Dermis microvascular lymphatic vessel endothelial cell (primary cell): Measurements from ENCODE around the gene C1orf232. TPM values are rescaled to one million over a fixed set of nuclear protein-coding genes. Genes with fewer than 3 reads are reported as not detected.

Experiments used
- DNase-seq, 2 donors: peaks; one replicate each; pipeline versions ENCODE4 v3.0.0 to v3.0.0-alpha.2; 2010; ENCODE audit warnings: low read depth in 2 of 2
- total RNA-seq: library from RNA; depleted of rRNA; stranded (reverse); fragments of >200 nt; gene quantifications from 2 replicates; pipeline ENCODE4 v1.2.1, GENCODE V29; 2014

Gene C1orf232
- not detected in 2 replicates for total RNA-seq

GRCh38 chr1:26168410-26169197 is at the start of gene C1orf232:
TSS of gene C1orf232 (minus strand) at chr1:26168963. CDS start at chr1:26168499, 464 bp downstream.
- no peak for DNase-seq

DNA sequence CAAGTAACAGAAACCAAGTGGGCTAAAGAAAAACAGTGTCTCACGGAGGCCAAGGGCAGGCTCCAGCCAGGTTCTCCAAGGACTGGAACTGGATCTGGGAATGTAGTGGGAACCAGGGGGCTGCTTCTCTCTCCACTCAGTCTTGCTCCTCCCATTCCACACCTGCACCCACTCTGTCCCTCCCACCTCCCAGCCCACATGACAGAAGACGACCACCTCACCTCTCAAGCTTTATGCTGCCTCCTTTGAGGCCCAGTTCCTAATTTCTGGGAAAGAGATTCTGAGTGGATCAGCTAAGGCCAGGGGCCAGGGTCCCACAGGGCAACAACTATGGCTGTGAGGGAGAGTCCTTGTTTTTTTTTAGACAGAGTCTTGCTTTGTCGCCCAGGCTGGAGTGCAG is 46.5 kb upstream of the C1orf232 start:
- no peak for DNase-seq

GRCh38 chr1:26213335-26213905 is 44.7 kb upstream of the C1orf232 start:
- DNase-seq: no peak

DNA sequence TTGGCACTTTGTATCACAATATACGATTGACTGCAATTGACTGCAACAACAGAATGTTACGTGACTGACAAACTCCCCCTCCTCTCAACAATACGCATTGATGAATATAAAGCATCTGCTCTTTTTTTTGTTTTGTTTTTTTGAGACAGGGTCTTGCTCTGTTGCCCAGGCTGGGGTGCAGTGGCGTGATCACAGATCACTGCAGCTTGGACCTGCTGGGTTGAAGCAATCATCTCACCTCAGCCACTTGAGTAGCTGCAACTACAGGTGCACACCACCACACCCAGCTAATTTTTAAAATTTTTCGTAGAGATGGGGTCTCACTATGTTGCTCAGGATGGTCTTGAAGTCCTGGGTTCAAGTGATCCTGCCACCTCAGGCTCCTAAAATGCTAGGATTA is 44.0 kb upstream of the C1orf232 start:
- DNase-seq: no peak

- DNase-seq: no peak
These were observed 41.5 kb upstream of the C1orf232 start for GRCh38 chr1:26210147-26210870.

DNA sequence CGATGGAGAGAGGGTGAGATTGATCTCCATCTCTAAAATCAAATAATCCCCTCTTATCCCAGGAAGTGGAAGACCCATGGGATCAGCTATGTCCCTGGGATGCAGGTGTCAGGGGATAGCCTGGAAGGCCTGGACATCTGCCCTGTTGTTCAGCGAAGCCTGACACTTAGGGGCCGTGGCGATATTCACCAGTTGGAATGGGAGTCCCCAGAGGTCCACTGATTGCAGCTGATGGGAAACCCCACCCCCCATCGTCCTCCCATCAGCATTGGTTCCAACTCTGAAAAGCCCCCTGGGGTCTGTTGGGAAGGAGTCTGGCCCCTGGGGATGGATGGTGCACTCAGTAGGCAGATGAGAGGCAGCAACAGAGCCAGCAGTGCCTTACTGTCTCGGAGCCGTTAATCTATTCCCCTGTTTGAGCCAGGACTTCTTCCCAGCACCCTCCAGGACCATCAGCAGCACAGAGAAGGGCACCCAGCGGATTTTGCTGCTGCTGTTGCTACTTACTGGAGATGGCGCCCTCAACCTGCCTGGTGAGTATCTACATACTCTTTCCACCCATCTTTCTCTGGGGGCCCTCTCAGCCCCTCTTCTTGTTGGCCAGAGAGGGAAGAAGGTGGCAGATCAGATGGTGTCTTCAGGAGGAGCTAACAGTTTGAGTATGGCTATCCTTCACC is 35.0 kb upstream of the C1orf232 start:
- no peak for DNase-seq

DNA sequence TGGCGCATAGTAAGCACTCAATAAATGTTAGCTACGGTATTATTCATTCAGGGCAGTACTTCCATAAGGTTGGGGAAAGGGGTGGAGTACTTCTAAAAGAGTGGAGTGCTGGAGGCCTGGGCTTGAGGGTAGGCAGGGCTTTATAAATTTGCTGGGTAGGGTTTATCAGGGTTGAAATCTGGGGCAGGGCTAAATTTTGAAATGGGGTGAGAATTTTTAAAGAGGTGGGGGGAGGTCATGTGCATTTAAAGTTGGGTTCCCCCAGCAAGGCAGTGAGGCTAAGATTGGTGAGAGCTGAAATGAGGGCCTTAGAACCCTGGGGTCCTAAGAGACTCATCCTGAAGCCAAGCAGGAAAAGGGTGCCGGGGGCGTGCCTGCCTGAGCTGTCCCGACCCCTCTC is 31.6 kb upstream of the C1orf232 start:
- DNase-seq: no peak

- DNase-seq: no peak
These were observed 29.1 kb upstream of the C1orf232 start for GRCh38 chr1:26197813-26198212.

GRCh38 chr1:26197301-26197700 is 28.5 kb upstream of the C1orf232 start:
- no peak for DNase-seq

DNA sequence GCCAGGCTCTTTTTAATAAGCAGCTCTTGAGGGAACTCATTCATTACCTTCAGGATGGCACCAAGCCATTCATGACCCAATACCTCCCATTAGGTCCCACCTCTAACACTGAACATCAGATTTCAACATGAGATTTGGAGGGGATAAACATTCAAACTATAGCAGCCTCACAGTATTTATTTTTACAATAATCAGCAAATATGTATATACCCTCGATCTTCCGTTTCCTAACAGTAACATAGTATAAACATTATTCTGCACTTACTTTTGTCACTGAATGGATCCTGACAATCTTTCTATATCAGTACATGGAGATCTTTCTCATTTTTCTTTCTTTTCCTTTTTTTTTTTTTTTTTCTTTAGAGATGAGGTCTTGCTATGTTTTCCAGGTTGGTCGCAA is 27.0 kb upstream of the C1orf232 start:
- no peak for DNase-seq

- no peak for DNase-seq
These were observed 23.0 kb upstream of the C1orf232 start for GRCh38 chr1:26191739-26192138.

DNA sequence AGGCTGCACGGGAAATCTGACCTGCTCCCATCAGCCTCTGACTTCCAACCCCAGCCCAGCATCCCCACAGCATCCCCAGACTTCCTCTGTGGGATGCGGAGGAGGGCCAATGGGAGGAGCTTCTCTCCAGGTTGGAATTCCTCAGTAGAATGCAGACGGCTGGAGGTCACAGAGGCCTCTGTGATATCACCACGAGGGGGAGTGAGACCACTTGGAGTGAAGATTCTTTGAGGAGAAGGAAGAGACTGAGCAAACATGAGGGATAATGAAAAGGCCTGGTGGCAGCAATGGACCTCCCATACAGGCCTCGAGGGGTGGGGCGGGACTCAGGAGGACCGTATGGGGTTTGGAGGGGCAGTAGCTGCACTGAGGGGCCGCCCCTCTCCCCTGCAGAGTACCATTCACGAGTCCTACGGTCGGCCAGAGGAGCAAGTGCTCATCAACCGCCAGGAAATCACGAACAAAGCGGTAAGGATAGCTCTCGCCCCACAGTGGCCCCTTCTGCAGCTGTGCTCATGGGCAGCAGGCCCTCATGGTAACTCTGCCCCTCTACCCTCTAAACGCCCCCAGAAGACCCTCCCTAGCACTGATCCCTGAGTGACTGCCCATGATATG is 21.7 kb upstream of the C1orf232 start, which contains the start of gene CATSPER4:
TSS of gene CATSPER4 (plus strand) at position 230 of the 615 bp plus-strand sequence. CDS start at position 256, 26 bp downstream.
- DNase-seq: peak in 1 of 2 donors; percentile 17

- no peak for DNase-seq
These were observed 21.1 kb upstream of the C1orf232 start for GRCh38 chr1:26189751-26190275.

DNA sequence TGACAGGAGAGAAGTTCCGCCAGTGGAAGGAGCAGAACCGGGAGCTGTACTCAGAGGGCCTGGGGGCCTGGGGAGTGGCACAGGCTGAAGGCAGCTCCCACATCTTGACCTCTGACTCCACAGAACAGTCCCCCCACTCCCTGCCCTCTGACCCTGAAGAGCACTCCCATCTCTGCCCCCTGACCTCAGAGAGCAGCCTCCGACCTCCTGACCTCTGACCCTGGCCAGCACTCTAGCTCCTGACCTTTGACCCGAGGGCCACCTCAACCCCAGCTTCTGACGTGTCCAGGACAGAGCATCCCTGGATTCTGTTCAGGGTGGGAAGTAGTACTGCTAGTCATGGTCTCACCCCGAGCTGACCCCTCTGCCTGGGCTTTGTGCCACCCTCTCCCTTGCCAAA is 20.6 kb upstream of the C1orf232 start:
- no peak for DNase-seq

DNA sequence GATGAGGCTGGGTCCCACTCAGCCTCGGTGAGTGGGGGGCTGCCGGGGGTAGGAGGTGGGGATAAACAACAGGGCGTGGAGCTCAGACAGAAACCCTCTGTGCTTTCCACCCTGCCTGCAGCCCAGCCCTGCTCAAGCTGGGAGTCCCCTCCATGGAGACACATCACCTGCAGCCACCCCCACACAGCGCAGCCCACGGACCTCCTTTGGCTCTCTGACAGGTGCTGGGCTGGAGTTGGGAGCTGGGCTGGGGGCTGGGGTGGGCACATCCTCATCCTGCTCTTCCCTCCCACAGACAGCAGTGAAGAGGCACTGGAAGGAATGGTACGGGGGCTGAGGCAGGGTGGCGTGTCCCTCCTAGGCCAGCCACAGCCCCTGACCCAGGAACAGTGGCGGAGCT is 19.7 kb upstream of the C1orf232 start:
- DNase-seq: no peak

DNA sequence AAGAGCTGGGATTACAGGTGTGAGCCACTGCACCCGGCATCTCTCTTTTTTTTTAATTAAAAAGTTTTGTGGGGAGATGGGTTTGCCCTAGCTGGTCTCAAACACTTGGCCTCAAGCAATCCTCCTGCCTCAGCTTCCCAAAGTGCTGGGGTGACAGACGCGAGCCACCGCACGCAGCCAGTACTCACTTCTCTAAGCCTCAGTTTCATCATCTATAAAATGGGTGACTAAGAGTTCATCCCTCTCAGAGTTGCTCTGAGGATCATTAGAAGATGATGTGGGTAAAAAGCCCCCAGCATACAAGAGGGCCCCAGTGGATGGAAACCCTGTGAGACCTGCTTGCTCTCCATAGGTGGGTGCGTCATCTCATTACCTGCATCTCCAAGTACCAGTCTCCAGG is 19.1 kb upstream of the C1orf232 start:
- DNase-seq: no peak

DNA sequence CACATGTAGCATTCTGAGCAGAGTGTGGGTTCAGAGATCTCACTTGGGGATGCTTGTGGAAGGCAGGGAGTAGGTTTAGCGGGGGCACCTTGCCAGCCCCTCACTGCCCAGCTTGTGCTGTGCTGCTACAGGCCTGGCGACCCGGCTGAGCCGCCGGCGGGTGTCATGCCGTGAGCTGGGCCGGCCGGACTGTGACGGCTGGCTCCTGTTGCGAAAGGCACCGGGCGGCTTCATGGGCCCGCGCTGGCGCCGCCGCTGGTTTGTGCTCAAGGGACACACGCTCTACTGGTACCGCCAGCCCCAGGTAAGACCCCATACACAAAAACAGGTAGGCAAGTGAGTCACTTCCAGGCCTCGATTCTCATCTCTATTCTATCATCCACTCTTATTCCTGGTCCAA is 16.1 kb upstream of the C1orf232 start:
- no peak for DNase-seq

DNA sequence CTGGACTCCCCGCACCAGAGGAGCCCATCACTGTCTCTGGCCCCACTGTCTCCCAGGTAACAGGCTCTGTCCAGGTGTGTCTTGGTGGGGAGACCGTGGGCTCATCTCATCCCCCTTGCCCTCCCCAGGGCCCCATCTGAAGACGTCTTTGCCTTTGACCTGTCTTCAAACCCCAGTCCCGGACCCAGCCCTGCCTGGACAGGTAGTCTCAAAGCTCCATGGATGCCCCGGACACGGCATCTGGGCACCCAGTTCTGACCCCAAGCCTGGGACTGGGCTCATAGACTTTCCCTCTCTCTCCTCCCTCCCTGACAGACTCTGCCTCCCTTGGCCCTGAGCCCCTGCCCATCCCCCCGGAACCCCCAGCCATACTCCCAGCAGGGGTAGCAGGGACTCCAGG is 15.3 kb upstream of the C1orf232 start:
- no peak for DNase-seq

DNA sequence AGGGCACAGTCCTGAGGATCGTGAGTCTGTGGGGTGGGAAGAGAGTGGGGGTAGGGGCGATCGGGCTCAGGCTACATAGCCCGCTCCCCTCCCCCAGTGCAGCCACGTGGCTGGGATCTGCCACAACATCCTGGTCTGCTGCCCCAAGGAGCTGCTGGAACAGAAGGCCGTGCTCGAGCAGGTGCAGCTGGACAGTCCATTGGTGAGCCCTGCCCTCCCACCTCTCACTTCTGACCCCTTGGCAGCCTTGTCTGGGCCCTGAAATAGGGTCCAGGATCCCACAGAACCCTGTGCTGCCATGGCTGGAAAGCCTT is 13.6 kb upstream of the C1orf232 start:
- DNase-seq: no peak

GRCh38 chr1:26181586-26182382 is 13.0 kb upstream of the C1orf232 start:
- no peak for DNase-seq
